ENCODE results near the gene SIGLECL1. TPM values are rescaled to one million over a fixed set of nuclear protein-coding genes. Genes with fewer than 3 reads are reported as not detected.
A peak's percentile ranks its signal among the peaks of the same experiment; 100 is the strongest.

The SIGLECL1 gene
- polyA plus RNA-seq, 1 donor from 2014 or later, result not detected

DNA sequence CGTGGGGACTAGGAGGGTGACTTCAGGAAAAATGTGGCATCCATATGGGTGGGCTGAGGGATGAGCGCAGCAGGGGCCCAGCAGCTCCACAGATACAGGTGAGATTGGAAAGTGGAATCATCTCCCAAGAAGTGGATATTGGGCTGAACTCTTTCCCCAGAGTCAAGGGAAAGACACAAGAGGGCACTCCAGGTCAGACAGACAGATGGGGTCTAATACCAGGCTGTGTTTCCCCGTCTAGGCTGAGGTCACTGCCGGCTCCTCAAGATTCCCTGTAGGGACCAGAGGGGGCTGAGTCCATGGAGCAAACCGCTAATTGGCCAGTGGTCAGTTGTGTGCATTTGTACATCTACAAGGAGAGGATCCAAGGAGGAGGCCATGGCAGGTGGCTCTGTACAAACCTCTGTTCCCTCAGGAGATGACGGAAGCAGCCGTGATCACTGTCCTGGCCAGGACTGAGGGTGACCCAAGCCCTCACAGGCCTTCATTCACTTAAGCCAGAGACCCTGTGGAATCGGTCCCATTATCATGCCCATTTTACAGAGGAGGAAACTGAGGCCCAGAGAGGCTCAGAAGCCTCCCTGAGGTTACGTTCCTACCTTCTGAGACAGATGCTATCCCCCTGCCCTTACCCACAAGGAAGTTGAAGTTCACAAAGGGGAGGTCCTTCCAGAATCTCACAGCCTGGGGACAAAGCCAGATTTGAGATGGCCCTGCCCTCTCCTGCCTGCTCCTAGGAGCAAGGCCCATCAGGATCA is 45.6 kb downstream of the SIGLECL1 start:
- Histone ChIP-seq H3K9me2 (ENCODE audit: insufficient read depth, low read length) (no peaks in the 10 kb centered on the region), H2AFZ (ENCODE audit: low read depth, low read length) (no peak overlapping the region), H3K27ac (ENCODE audit: low read length) (no peak overlapping the region), H3K9me3 (ENCODE audit: low read length) (no peaks in the 10 kb centered on the region), H3K4me2 (ENCODE audit: low read length) (no peak overlapping the region), H3K36me3 (ENCODE audit: insufficient read depth, low read length) (no peaks in the 10 kb centered on the region), H3K9ac (ENCODE audit: low read length) (no peak overlapping the region), H3K79me2 (replicated peaks; ENCODE audit: insufficient read depth, low read length) (no peaks in the 10 kb centered on the region), H3K4me3 (ENCODE audit: low read length) (no peak overlapping the region), H4K20me1 (ENCODE audit: insufficient read depth) (no peaks in the 10 kb centered on the region), H3F3A (ENCODE audit: insufficient read depth, low read length, poor library complexity, severe bottlenecking) (no peaks in the 10 kb centered on the region), H3K27me3 (ENCODE audit: insufficient read depth, low read depth, low read length) (no peaks in the 10 kb centered on the region)
- peak; percentile 15 for TF ChIP-seq SMC3 (conservative IDR thresholded peaks at IDR 0.05; ENCODE audit: poor library complexity)
- TF ChIP-seq MXI1 (conservative IDR thresholded peaks at IDR 0.05; ENCODE audit: poor library complexity, severe bottlenecking), result no peak
- no peak for TF ChIP-seq TAF1 (IDR thresholded peaks at IDR 0.05; ENCODE audit: low read depth)
- TF ChIP-seq POLR2AphosphoS5 (IDR thresholded peaks at IDR 0.05), result no peak
- TF ChIP-seq, protein P1, sequence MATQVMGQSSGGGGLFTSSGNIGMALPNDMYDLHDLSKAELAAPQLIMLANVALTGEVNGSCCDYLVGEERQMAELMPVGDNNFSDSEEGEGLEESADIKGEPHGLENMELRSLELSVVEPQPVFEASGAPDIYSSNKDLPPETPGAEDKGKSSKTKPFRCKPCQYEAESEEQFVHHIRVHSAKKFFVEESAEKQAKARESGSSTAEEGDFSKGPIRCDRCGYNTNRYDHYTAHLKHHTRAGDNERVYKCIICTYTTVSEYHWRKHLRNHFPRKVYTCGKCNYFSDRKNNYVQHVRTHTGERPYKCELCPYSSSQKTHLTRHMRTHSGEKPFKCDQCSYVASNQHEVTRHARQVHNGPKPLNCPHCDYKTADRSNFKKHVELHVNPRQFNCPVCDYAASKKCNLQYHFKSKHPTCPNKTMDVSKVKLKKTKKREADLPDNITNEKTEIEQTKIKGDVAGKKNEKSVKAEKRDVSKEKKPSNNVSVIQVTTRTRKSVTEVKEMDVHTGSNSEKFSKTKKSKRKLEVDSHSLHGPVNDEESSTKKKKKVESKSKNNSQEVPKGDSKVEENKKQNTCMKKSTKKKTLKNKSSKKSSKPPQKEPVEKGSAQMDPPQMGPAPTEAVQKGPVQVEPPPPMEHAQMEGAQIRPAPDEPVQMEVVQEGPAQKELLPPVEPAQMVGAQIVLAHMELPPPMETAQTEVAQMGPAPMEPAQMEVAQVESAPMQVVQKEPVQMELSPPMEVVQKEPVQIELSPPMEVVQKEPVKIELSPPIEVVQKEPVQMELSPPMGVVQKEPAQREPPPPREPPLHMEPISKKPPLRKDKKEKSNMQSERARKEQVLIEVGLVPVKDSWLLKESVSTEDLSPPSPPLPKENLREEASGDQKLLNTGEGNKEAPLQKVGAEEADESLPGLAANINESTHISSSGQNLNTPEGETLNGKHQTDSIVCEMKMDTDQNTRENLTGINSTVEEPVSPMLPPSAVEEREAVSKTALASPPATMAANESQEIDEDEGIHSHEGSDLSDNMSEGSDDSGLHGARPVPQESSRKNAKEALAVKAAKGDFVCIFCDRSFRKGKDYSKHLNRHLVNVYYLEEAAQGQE (IDR thresholded peaks at IDR 0.05; ENCODE audit: borderline replicate concordance), result no peak
- no peak for TF ChIP-seq EP300 (conservative IDR thresholded peaks at IDR 0.05; ENCODE audit: poor library complexity, severe bottlenecking)
- no peak for TF ChIP-seq CTCF (IDR thresholded peaks at IDR 0.05; ENCODE audit: poor library complexity, severe bottlenecking)
- peak; percentile 28 for TF ChIP-seq RAD21 (conservative IDR thresholded peaks at IDR 0.05)
- no peak for TF ChIP-seq EZH2 (IDR thresholded peaks at IDR 0.05; ENCODE audit: borderline replicate concordance, insufficient read depth, low read length, poor library complexity, severe bottlenecking)

- Histone ChIP-seq H3K79me2 (replicated peaks; ENCODE audit: insufficient read depth, low read length) (no peaks in the 10 kb centered on the region), H3K27me3 (ENCODE audit: insufficient read depth, low read depth, low read length) (no peaks in the 10 kb centered on the region), H4K20me1 (ENCODE audit: insufficient read depth) (no peaks in the 10 kb centered on the region), H3K9ac (ENCODE audit: low read length) (no peak overlapping the region), H3F3A (ENCODE audit: insufficient read depth, low read length, poor library complexity, severe bottlenecking) (no peaks in the 10 kb centered on the region), H3K27ac (ENCODE audit: low read length) (no peak overlapping the region), H2AFZ (ENCODE audit: low read depth, low read length) (no peak overlapping the region), H3K4me2 (ENCODE audit: low read length) (no peak overlapping the region), H3K9me3 (ENCODE audit: low read length) (no peaks in the 10 kb centered on the region), H3K9me2 (ENCODE audit: insufficient read depth, low read length) (no peaks in the 10 kb centered on the region), H3K4me3 (ENCODE audit: low read length) (no peak overlapping the region), H3K36me3 (ENCODE audit: insufficient read depth, low read length) (no peaks in the 10 kb centered on the region)
- TF ChIP-seq EZH2 (IDR thresholded peaks at IDR 0.05; ENCODE audit: borderline replicate concordance, insufficient read depth, low read length, poor library complexity, severe bottlenecking) (no peak), SMC3 (conservative IDR thresholded peaks at IDR 0.05; ENCODE audit: poor library complexity) (no peak), CTCF (IDR thresholded peaks at IDR 0.05; ENCODE audit: poor library complexity, severe bottlenecking) (no peak), POLR2AphosphoS5 (IDR thresholded peaks at IDR 0.05) (no peak), EP300 (conservative IDR thresholded peaks at IDR 0.05; ENCODE audit: poor library complexity, severe bottlenecking) (no peak), RAD21 (conservative IDR thresholded peaks at IDR 0.05) (no peak), TAF1 (IDR thresholded peaks at IDR 0.05; ENCODE audit: low read depth) (no peak), MXI1 (conservative IDR thresholded peaks at IDR 0.05; ENCODE audit: poor library complexity, severe bottlenecking) (no peak)
- TF ChIP-seq, protein P1 (IDR thresholded peaks at IDR 0.05; ENCODE audit: borderline replicate concordance), result no peak
Measured at GRCh38 chr19:51297406-51297805, 46.5 kb downstream of the SIGLECL1 start.

All from neural cell (in vitro differentiated cells).